Chondrocyte (in vitro differentiated cells): ENCODE results near the gene JAG1. TPM values are rescaled to one million over a fixed set of nuclear protein-coding genes. Genes with fewer than 3 reads are reported as not detected.

Source experiments
- DNase-seq: peaks from one replicate; pipeline ENCODE4 v3.0.0; 2021; ENCODE audit warnings: mixed read lengths, low spot score
- H3K27ac Mint-ChIP-seq: one replicate; pipeline ENCODE4 v1.8.0; 2021; ENCODE audit warnings: mild to moderate bottlenecking, moderate library complexity, mixed read lengths; ENCODE audit not compliant: unreplicated experiment
- H3K27me3 Mint-ChIP-seq: 2 replicates; pipeline ENCODE4 v1.8.0; 2021; ENCODE audit warnings: low read depth, mixed read lengths
- H3K36me3 Mint-ChIP-seq: 2 replicates; pipeline ENCODE4 v1.8.0; 2021; ENCODE audit warnings: low read depth, mixed read lengths
- H3K4me1 Mint-ChIP-seq: 2 replicates; pipeline ENCODE4 v1.8.0; 2021; ENCODE audit warnings: low read depth, mild to moderate bottlenecking, mixed read lengths
- H3K4me3 Mint-ChIP-seq: one replicate; pipeline ENCODE4 v1.8.0; 2021; ENCODE audit warnings: mild to moderate bottlenecking, moderate library complexity, mixed read lengths; ENCODE audit not compliant: unreplicated experiment
- H3K9me3 Mint-ChIP-seq: 2 replicates; pipeline ENCODE4 v1.8.0; 2021; ENCODE audit warnings: low read depth, mixed read lengths
- total RNA-seq: library from RNA; stranded (reverse); gene quantifications from 3 replicates; pipeline ENCODE4 v1.2.1, GENCODE V29; 2021
- TF ChIP-seq, protein P1 (sequence below): fragments of 200-600 bp; sonication (generic); IDR thresholded peaks from 2 replicates; pipeline ENCODE4 v1.5.0; 2021; ENCODE audit warnings: antibody characterized with exemption, mild to moderate bottlenecking, moderate library complexity

JAG1 gene
- total RNA-seq, 1 donor from 2014 or later: 510 TPM

DNA sequence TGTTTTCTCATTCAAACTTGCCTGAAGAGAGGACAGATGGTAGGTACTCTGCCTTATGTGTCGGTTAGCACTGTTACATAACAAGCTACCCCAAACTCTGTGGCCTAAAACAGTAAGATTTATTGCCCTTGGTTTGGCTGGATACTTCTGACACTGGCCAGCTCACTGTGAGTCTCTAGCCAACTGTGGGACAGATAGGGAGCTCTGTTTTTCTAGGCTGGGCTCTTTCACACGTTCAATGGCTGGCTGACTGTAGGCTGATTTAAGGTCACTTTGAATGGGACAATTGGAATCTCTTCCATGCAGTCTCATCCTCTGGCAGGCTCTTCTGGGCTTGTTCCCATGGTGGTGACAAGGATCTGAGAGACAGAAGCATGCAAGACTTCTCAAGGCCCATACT lies 39.4 kb upstream of the JAG1 start:
- Mint-ChIP-seq H3K9me3 (no peaks in the 10 kb centered on the region), H3K27me3 (no peaks in the 10 kb centered on the region), H3K4me3 (no peak overlapping the region), H3K27ac (no peak overlapping the region), H3K4me1 (peaks cover 70% of the 10 kb centered on the region), H3K36me3 (no peaks in the 10 kb centered on the region)
- TF ChIP-seq, protein P1, sequence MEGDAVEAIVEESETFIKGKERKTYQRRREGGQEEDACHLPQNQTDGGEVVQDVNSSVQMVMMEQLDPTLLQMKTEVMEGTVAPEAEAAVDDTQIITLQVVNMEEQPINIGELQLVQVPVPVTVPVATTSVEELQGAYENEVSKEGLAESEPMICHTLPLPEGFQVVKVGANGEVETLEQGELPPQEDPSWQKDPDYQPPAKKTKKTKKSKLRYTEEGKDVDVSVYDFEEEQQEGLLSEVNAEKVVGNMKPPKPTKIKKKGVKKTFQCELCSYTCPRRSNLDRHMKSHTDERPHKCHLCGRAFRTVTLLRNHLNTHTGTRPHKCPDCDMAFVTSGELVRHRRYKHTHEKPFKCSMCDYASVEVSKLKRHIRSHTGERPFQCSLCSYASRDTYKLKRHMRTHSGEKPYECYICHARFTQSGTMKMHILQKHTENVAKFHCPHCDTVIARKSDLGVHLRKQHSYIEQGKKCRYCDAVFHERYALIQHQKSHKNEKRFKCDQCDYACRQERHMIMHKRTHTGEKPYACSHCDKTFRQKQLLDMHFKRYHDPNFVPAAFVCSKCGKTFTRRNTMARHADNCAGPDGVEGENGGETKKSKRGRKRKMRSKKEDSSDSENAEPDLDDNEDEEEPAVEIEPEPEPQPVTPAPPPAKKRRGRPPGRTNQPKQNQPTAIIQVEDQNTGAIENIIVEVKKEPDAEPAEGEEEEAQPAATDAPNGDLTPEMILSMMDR: no peak
- no peak for DNase-seq

DNA sequence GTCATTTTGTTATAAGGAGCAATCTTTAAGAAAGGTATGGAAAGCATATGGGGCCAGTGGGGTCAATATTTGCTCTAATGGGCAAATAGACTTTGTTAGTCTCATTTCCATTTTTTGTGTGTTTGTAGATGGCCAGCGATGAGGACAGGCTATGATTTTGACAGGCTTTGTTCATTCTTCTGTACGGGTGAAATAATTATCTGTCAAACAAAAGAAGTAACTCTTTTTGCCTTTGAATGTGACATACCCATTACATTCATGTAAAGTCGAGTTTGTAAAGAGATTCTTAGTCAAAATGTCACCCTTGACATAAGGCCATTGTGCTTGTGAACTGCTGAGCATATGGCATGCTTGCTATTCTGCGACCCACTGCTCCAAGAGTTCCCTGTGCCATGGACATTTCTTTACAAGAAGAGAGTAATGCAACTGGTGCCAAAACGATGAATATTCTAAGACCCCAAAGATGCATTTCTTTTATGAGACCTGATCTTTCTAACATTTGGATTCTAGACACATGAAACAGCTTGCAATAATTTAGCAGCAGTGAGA lies 38.2 kb upstream of the JAG1 start:
- Mint-ChIP-seq H3K4me1 (peaks cover 70% of the 10 kb centered on the region), H3K4me3 (no peak overlapping the region), H3K27ac (peak overlapping the region; percentile 28), H3K27me3 (no peaks in the 10 kb centered on the region), H3K9me3 (no peaks in the 10 kb centered on the region), H3K36me3 (no peaks in the 10 kb centered on the region)
- TF ChIP-seq, protein P1: no peak
- no peak for DNase-seq

GRCh38 chr20:10710991-10711775 lies 37.4 kb upstream of the JAG1 start:
- Mint-ChIP-seq H3K27ac (peak overlapping the region; percentile 70), H3K9me3 (no peaks in the 10 kb centered on the region), H3K36me3 (no peaks in the 10 kb centered on the region), H3K4me3 (no peak overlapping the region), H3K27me3 (no peaks in the 10 kb centered on the region), H3K4me1 (peaks cover 63% of the 10 kb centered on the region)
- no peak for DNase-seq
- TF ChIP-seq, protein P1: no peak

DNA sequence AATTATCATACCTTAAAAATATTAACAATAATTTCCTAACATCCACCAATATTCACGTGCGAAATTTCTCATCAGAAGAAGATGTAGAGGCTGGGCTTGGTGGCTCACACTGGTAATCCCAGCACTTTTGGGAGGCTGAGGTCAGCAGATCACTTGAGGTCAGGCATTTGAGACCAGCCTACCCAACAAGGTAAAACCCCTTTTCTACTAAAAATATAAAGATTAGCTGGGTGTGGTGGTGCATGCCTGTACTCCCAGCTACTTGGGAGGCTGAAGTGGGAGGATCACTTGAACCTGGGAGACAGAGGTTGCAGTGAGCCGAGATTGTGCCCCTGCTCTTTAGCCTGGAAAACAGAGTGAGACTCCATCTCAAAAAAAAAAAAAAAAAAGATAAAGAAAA lies 36.1 kb upstream of the JAG1 start:
- DNase-seq: no peak
- Mint-ChIP-seq H3K4me3 (no peak overlapping the region), H3K27me3 (no peaks in the 10 kb centered on the region), H3K4me1 (peaks cover 57% of the 10 kb centered on the region), H3K36me3 (no peaks in the 10 kb centered on the region), H3K9me3 (no peaks in the 10 kb centered on the region), H3K27ac (no peak overlapping the region)
- TF ChIP-seq, protein P1: no peak

GRCh38 chr20:10708351-10709185 lies 34.8 kb upstream of the JAG1 start:
- Mint-ChIP-seq H3K27ac (peak overlapping the region; percentile 60), H3K9me3 (peaks cover 3% of the 10 kb centered on the region), H3K4me1 (peaks cover 48% of the 10 kb centered on the region), H3K27me3 (no peaks in the 10 kb centered on the region), H3K4me3 (no peak overlapping the region), H3K36me3 (no peaks in the 10 kb centered on the region)
- TF ChIP-seq, protein P1: no peak
- no peak for DNase-seq
